Measurements from ENCODE around the gene LAMB1.

DNA sequence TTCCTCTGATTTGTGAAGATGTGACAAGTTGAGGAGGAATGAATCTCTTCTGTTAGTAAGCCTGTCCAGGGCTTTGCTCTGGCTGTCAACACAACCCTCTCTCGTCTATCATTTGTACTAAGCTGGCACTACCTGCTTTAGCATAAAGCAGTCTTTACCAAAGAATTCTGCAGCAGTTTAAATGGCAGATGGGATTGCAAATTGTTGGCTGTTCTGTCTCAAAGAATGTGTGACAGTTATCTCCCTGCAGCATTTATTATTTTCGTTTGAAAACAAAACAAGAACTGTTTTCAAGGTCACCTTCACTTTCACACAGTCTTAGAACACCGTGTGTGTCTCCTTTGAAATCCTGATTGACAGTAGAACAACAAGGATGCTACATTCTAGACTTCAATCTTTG lies 4.8 kb upstream of the LAMB1 start:
- TF ChIP-seq, protein P1, sequence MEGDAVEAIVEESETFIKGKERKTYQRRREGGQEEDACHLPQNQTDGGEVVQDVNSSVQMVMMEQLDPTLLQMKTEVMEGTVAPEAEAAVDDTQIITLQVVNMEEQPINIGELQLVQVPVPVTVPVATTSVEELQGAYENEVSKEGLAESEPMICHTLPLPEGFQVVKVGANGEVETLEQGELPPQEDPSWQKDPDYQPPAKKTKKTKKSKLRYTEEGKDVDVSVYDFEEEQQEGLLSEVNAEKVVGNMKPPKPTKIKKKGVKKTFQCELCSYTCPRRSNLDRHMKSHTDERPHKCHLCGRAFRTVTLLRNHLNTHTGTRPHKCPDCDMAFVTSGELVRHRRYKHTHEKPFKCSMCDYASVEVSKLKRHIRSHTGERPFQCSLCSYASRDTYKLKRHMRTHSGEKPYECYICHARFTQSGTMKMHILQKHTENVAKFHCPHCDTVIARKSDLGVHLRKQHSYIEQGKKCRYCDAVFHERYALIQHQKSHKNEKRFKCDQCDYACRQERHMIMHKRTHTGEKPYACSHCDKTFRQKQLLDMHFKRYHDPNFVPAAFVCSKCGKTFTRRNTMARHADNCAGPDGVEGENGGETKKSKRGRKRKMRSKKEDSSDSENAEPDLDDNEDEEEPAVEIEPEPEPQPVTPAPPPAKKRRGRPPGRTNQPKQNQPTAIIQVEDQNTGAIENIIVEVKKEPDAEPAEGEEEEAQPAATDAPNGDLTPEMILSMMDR (IDR thresholded peaks at IDR 0.05 in 2 of 3, conservative IDR thresholded peaks at IDR 0.05 in 1 of 3; ENCODE audit: borderline replicate concordance in 1 of 3, insufficient read depth in 1 of 3, low read depth in 2 of 3, low read length in 2 of 3) = no peak
- TF ChIP-seq, protein P2, sequence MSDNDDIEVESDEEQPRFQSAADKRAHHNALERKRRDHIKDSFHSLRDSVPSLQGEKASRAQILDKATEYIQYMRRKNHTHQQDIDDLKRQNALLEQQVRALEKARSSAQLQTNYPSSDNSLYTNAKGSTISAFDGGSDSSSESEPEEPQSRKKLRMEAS (IDR thresholded peaks at IDR 0.05) = no peak
- no peak for TF ChIP-seq POLR2A (IDR thresholded peaks at IDR 0.05; ENCODE audit: borderline replicate concordance, extremely low read depth, insufficient read depth, insufficient read length)
- TF ChIP-seq SIN3A (IDR thresholded peaks at IDR 0.05; ENCODE audit: low read depth) = no peak
- TF ChIP-seq POLR2AphosphoS5 (IDR thresholded peaks at IDR 0.05; ENCODE audit: low read depth, low read length) = no peak
- TF ChIP-seq, protein P3, sequence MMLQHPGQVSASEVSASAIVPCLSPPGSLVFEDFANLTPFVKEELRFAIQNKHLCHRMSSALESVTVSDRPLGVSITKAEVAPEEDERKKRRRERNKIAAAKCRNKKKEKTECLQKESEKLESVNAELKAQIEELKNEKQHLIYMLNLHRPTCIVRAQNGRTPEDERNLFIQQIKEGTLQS (IDR thresholded peaks at IDR 0.05) = no peak
- TF ChIP-seq ZNF274 (IDR thresholded peaks at IDR 0.05; ENCODE audit: low read depth, low read length) = no peak
- no peak for TF ChIP-seq YY1 (IDR thresholded peaks at IDR 0.05; ENCODE audit: extremely low read depth, insufficient replicate concordance, low read depth, low read length)
- TF ChIP-seq EZH2 (IDR thresholded peaks at IDR 0.05) = no peak
- no peak for TF ChIP-seq CEBPB (IDR thresholded peaks at IDR 0.05; ENCODE audit: low read depth)
- TF ChIP-seq EZH2phosphoT487 (IDR thresholded peaks at IDR 0.05; ENCODE audit: borderline replicate concordance) = no peak

Data from HCT116 (cell line).